NCI-H446 (cell line): ENCODE results near the gene COPS7A.
"Not testable (repeated sequence)": the region's sequence is repeated elsewhere in the genome, so short reads cannot be mapped to it uniquely, and the experiment has no call there.

Source experiments
- DNase-seq, 2 experiments: peaks; one replicate each; lab custom pipeline; 2025; lab: John Stamatoyannopoulos, UW

The COPS7A gene

GRCh38 chr12:6701078-6701768 is 22.6 kb upstream of the COPS7A start:
- no peak for DNase-seq

- DNase-seq = no peak
These were observed 20.2 kb upstream of the COPS7A start for GRCh38 chr12:6703631-6704030.

DNA sequence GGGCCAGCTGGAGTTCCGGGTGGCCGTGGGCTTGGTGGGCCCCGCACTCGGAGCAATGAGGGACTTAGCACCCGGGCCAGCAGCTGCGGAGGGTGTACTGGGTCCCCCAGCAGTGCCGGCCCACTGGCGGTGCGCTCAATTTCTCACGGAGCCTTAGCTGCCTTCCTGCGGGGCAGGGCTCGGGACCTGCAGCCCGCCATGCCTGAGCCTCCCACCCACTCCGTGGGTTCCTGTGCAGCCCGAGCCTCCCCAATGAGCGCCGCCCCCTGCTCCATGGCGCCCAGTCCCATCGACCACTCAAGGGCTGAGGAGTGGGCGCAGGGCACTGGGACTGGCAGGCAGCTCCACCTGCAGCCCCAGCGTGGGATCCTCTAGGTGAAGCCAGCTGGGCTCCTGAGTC is 15.5 kb upstream of the COPS7A start:
- not testable (repeated sequence) for DNase-seq

DNA sequence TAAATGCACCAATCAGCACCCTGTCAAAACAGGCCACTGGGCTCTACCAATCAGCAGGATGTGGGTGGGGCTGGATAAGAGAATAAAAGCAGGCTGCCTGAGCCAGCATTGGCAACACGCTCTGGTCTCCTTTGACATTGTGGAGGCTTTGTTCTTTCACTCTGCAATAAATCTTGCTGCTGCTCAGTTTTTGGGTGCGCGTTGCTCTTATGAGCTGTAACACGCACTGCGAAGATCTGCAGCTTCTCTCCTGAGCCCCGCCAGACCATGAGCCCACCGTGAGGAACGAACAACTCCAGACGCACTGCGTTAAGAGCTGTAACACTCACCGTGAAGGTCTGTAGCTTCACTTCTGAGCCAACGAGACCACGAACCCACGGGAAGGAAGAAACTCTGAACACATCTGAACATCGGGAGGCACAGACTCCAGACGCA is 14.9 kb upstream of the COPS7A start:
- no peak for DNase-seq

DNA sequence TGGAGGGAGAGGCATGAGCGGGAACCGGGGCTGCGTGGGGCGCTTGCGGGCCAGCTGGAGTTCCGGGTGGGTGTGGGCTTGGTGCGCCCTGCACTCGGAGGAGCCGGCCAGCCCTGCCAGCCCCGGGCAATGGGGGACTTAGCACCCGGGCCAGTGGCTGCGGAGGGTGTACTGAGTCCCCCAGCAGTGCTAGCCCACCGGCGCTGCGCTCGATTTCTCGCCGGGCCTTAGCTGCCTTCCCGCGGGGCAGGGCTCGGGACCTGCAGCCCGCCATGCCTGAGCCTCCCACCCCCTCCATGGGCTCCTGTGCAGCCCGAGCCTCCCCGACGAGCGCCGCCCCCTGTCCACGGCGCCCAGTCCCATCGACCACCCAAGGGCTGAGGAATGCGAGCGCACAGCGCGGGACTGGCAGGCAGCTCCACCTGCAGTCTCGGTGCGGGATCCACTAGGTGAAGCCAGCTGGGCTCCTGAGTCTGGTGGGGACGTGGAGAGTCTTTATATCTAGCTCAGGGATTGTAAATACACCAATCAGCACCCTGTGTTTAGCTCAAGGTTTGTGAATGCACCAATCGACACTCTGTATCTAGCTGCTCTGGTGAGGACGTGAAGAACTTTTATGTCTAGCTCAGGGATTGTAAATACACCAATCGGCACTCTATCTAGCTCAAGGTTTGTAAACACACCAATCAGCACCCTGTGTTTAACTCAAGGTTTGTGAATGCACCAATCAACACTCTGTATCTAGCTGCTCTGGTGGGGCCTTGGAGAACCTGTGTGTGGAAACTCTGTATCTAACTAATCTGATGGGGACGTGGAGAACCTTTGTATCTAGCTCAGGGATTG is 7.6 kb upstream of the COPS7A start:
- not testable (repeated sequence) for DNase-seq

DNA sequence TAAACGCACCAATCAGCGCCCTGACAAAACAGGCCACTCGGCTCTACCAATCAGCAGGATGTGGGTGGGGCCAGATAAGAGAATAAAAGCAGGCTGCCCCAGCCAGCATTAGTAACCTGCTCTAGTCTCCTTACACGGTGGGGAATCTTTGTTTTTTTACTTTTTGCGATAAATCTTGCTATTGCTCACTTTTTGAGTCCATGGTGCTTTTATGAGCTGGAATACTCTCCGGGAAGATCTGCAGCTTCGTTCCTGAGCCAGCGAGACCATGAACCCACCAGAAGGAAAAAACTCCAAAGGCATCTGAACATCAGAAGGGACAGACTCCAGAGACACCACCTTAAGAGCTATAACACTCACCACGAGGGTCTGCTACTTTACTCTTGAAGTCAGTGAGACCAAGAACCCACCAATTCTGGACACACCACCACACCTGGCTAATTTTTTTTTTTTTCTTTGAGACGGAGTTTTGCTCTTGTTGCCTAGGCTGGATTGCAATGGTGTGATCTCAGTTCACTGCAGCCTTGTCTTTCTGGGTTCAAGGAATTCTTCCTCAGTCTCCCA is 6.9 kb upstream of the COPS7A start:
- DNase-seq = no peak

DNA sequence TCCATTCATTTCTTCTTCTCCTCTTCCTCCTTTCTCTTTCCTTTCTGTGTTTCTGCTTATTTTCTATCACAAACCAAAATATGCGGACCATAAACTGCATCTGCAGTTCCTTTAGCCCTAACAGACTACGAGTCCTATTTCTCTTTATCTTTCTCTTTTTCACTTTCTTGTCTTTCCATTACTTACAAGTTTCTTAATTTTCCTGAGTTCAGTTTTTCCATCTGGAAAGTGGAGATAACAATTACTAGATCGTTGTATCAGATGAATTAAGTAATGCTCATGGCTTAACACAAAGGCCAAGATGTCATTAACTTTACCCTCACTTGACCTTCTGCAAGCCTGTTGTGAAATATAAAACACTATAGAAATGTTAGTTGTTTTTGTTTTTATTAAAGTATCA is 983 bp upstream of the COPS7A start:
- no peak for DNase-seq

- DNase-seq = peak in 1 of 2 experiments; percentile 41
These were observed 557 bp downstream of the COPS7A start for GRCh38 chr12:6724409-6724797.

DNA sequence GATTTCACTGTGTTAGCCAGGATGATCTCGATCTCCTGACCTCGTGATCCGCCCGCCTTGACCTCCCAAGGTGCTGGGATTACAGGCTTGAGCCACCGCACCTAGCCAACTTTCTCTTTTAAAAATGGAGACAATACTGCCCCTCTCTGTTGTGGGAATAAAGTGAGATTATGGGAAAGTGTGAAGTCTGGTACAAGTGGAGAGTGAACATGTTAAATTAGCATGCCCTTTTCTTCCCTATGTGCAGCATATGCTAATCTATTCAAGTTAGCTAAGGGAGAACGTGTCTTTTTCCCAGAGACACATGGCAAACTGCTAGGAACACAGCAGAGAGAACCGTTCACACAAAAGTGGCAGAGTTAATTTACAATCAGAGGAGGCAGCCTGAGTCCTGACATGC is 1.5 kb downstream of the COPS7A start:
- no peak for DNase-seq

- DNase-seq = no peak
These were observed 5.3 kb downstream of the COPS7A start for GRCh38 chr12:6729186-6729585.

- DNase-seq = no peak
These were observed 6.3 kb downstream of the COPS7A start for GRCh38 chr12:6730169-6730568.

GRCh38 chr12:6734506-6735387 is 10.9 kb downstream of the COPS7A start:
- DNase-seq = no peak

- DNase-seq = peak in 1 of 2 experiments; percentile 26
These were observed 11.8 kb downstream of the COPS7A start for GRCh38 chr12:6735448-6736191.

GRCh38 chr12:6736754-6737153 is 12.9 kb downstream of the COPS7A start:
- no peak for DNase-seq

GRCh38 chr12:6742080-6742479 is 18.2 kb downstream of the COPS7A start:
- not testable (repeated sequence) for DNase-seq

DNA sequence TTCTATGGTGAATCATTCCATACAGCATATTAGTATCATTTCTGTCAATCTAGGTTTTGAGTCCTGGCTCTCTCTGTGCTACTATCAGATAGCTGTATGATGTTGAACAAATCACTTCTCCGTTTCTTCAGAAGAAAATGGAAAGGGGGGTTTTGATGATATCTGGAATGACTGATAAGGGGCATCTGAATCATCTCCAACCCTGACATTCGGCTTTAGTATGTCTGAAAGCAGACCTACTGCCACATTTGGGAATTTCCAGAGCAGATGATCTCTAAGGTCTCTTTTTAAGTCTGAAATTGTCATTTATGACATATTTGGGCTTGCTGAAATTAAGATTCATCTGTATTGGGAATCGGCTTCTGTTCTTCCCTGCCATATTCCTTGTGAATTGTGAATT is 19.0 kb downstream of the COPS7A start:
- DNase-seq = no peak

- not testable (repeated sequence) for DNase-seq
These were observed 19.5 kb downstream of the COPS7A start for GRCh38 chr12:6743300-6743699.

DNA sequence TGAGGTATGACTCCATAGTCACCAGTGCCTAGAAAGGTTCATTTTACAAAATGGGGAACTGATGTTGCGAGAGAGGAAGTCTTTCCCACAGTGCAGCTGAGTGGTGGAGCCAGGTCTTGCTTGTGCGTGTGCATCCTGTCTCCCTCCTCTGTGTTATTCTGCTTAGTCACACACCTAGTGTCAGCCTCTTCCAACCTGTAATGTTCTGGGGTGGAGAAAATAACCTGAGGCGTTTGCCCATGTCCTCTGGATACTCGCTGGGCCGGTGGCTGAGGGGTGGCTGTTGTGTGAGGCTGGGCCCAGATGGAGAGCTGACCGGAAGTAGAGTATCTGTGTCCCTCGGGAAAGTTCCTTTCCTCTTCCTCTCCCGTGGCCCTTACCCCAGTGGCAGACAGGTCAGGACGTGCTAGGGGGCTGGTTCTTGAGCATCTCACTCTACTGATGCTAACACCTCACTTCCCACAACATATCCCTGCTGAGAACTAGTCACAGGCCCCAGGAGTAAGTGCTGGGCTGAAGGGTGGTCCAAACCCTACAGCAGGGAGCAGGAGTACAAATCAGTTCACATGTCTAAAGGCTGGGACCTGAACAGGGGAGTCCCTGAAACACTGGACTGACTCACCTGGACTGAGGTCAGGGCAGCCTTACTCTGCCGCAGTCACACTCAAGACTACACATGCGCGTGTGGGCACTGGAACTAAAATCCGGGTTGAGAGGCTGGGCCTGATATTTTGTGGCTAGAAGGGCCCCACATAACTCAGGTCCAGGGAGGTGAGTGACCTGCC is 22.1 kb downstream of the COPS7A start:
- no peak for DNase-seq

GRCh38 chr12:6747216-6747615 is 23.4 kb downstream of the COPS7A start:
- no peak for DNase-seq

DNA sequence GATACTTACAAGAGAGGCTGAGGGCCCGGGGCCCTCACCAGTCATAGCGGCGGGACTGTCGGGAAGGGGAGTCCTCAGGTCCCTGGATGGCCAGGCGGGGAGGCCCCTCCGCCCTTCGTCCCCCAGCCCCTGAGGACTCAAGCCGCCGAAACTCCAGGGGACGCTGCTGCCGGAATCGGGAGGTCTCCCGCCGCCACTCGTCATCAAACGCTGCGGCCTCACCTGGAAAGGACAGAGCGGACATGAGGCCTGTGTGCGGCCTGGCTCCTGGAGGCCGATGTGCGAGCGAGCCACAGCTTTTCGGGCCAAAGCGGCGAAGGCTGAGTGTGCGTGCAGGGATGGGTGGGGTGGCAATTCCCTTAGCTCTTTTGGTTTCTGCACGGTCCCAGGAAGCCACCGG is 24.9 kb downstream of the COPS7A start:
- no peak for DNase-seq

DNA sequence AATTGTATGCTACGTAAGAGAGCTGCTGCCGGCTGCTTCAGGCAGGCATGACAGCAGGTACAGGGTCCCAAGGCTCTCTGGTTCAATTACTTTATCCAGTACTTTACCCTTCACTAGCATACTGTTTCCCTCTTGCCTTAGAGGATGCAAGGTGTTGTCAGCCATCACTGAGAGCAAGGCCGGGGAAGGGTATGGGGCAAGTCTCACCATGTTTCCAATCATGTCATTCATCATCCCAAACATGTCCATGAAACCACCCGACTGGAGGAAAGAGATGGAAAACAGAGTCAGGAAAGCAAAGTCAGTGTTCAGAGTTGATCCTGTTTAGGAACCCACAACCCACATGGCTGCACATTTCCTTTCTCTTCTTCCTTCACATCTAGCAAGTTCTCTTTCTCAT is 26.7 kb downstream of the COPS7A start:
- DNase-seq = no peak
